ENCODE measurements around the gene ROCK1. TPM values are rescaled to one million over a fixed set of nuclear protein-coding genes. Genes with fewer than 3 reads are reported as not detected.
A peak's percentile ranks its signal among the peaks of the same experiment; 100 is the strongest.

ROCK1 gene
- total and polyA plus RNA-seq, 5 donors = 13.3 to 41.6 (median 36.0) TPM

GRCh38 chr18:21129566-21130216, 18.1 kb upstream of the ROCK1 start:
- Histone ChIP-seq H3K4me1 (ENCODE audit: control insufficient read depth, insufficient read depth, low read length) (no peaks in the 10 kb centered on the region), H3K27ac (ENCODE audit: low read length) (no peak overlapping the region), H3K27me3 (ENCODE audit: control insufficient read depth, insufficient read depth) (no peaks in the 10 kb centered on the region), H3K4me3 (ENCODE audit: low read length) (no peak overlapping the region), H3K9me3 (ENCODE audit: control insufficient read depth, low read length) (no peaks in the 10 kb centered on the region)
- no peak for DNase-seq
- ATAC-seq = no peak
- WGBS = 46% methylated on average over 4 of the region's 4 CpGs
- intact Hi-C loops (cut with DNase I) = no loop called here

DNA sequence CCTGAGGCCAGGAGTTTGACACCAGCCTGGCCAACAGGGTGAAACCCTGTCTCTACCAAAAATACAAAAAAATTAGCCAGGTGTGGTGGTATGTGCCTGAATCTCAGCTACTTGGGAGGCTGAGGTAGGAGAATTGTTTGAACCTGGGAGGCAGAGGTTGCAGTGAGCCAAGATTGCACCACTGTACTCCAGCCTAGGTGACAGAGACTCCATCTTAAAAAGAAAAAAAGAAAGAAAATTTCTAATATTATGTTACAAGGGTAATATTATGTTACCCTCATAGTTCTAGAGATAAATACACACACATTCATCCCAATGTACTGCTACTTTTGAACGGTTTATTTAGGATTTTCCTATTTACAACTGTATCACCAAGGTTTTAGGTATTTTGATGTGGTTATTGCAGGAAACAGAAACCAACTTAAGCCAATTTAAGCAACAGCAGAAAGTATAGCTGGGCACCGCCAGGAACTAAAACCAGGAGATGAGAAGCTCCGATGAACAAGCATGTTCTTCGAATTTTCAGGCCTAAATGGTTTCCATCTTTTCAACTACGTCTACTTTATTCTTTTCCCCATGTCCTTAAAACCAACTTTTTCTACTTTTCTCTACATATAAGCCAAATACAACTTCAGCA, 11.8 kb upstream of the ROCK1 start:
- no peaks in the 10 kb centered on the region for H3K27me3 ChIP-seq (ENCODE audit: control insufficient read depth, insufficient read depth)
- H3K4me1 ChIP-seq (ENCODE audit: control insufficient read depth, insufficient read depth, low read length) = no peaks in the 10 kb centered on the region
- H3K9me3 ChIP-seq (ENCODE audit: control insufficient read depth, low read length) = no peaks in the 10 kb centered on the region
- intact Hi-C loops (cut with DNase I) = no loop called here
- no peak overlapping the region for H3K4me3 ChIP-seq (ENCODE audit: low read length)
- 83% methylated on average over 5 of the region's 5 CpGs for WGBS
- ATAC-seq = no peak
- DNase-seq = no peak
- H3K27ac ChIP-seq (ENCODE audit: low read length) = no peak overlapping the region

DNA sequence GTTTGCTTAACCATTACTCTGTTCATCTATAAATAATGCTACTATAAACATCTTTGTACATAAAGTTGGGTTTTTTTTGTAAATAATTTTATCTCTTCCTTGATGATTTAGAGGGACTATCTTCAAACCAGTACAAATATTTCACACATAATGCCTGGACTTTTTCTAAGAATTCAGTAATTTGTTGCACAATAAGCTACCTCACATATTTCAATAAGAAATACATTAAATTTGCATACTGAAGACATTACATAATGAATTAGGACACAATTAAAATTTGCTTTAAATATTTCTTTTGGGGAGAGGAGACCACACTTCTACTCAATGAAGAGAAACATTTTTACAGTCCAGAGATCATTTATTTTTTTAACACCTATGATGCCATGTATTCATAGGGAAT, 7.2 kb upstream of the ROCK1 start:
- Histone ChIP-seq H3K4me1 (ENCODE audit: control insufficient read depth, insufficient read depth, low read length) (no peaks in the 10 kb centered on the region), H3K4me3 (ENCODE audit: low read length) (no peak overlapping the region), H3K27ac (ENCODE audit: low read length) (no peak overlapping the region), H3K27me3 (ENCODE audit: control insufficient read depth, insufficient read depth) (no peaks in the 10 kb centered on the region), H3K9me3 (ENCODE audit: control insufficient read depth, low read length) (no peaks in the 10 kb centered on the region)
- intact Hi-C loops (cut with DNase I) = loop anchor here in 1 of 4 donors (10.0 kb wide), 1 partner anchor 114 kb away; no protein-coding TSS in a partner anchor
- DNase-seq (no peak), ATAC-seq (no peak)

DNA sequence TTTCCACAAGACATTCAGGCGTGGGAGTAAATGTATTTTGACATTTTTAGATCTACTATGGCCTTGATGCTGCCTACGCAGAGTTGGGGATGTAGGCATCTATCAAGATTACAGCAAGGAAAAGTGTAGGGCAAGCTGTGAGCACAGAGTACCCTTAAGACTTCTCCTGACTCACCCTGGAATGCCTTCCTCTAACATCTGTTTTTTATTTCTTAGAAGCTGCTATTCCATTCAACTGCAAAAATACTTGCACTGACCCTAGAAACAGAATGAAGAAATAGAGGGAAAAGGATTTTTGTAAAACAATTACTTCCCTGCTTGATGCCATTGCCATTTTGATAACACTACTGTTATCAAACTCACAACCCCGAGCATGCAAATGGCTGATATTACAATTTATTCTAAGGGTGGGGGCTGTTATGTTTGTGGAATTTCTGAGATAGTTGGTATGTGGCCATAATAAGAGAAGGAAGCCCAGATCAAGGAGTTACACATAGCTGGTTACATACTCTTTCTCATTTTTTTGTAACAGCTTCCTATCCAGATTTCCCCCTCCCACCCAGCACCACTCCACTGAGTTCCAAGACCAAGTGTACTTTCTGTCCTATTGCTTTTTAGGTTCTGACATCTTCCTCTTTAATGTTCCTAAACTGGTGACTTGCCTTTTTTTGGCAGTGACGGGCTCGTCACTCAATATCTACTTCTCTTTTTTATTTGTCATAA, 6.0 kb upstream of the ROCK1 start:
- no peak for DNase-seq
- intact Hi-C loops (cut with DNase I) = loop anchor here in 1 of 4 donors (10.0 kb wide), 1 partner anchor 113 kb away; no protein-coding TSS in a partner anchor
- no peaks in the 10 kb centered on the region for H3K4me1 ChIP-seq (ENCODE audit: control insufficient read depth, insufficient read depth, low read length)
- no peak overlapping the region for H3K27ac ChIP-seq (ENCODE audit: low read length)
- 37% methylated on average over 5 of the region's 5 CpGs for WGBS
- no peaks in the 10 kb centered on the region for H3K27me3 ChIP-seq (ENCODE audit: control insufficient read depth, insufficient read depth)
- H3K9me3 ChIP-seq (ENCODE audit: control insufficient read depth, low read length) = no peaks in the 10 kb centered on the region
- no peak overlapping the region for H3K4me3 ChIP-seq (ENCODE audit: low read length)
- ATAC-seq = peak; percentile 70 to 86

- intact Hi-C loops (cut with DNase I) = loop anchor here in 1 of 4 donors (10.0 kb wide), 1 partner anchor 111 kb away; no protein-coding TSS in a partner anchor
- WGBS = 80% methylated on average over 7 of the region's 7 CpGs
- H3K27me3 ChIP-seq (ENCODE audit: control insufficient read depth, insufficient read depth) = no peaks in the 10 kb centered on the region
- no peaks in the 10 kb centered on the region for H3K9me3 ChIP-seq (ENCODE audit: control insufficient read depth, low read length)
- no peak overlapping the region for H3K27ac ChIP-seq (ENCODE audit: low read length)
- ATAC-seq (no peak), DNase-seq (no peak)
- no peak overlapping the region for H3K4me3 ChIP-seq (ENCODE audit: low read length)
- H3K4me1 ChIP-seq (ENCODE audit: control insufficient read depth, insufficient read depth, low read length) = no peaks in the 10 kb centered on the region
Measured at GRCh38 chr18:21115519-21116411, 4.2 kb upstream of the ROCK1 start.

- DNase-seq (no peak), ATAC-seq (no peak)
- 20% methylated on average over 9 of the region's 9 CpGs for whole genome bisulfite sequencing
- intact Hi-C loops (cut with DNase I) = loop anchor here in 1 of 4 donors (10.0 kb wide), 1 partner anchor 108 kb away; no protein-coding TSS in a partner anchor
- Histone ChIP-seq H3K9me3 (ENCODE audit: control insufficient read depth, low read length) (no peaks in the 10 kb centered on the region), H3K27ac (ENCODE audit: low read length) (no peak overlapping the region), H3K27me3 (ENCODE audit: control insufficient read depth, insufficient read depth) (no peaks in the 10 kb centered on the region), H3K4me1 (ENCODE audit: control insufficient read depth, insufficient read depth, low read length) (no peaks in the 10 kb centered on the region), H3K4me3 (ENCODE audit: low read length) (peak overlapping the region; percentile 53)
Measured at GRCh38 chr18:21112543-21113105, 1.0 kb upstream of the ROCK1 start.

DNA sequence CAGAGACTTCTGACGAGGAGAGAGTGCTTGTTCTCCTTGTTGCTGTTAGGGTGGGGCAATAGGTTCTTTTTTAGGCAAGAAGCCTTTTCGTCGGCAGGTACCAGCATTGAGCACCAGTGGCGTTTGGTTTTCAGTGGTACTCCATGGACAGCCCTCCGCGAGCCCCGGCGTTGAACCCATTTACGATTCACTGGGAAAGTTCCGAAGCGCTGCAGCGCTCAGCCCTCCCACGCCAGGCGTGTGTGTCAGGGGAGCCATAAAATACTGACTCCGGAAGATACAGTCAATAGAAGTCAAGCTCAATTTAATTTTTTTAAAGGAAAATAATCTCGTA, 494 bp upstream of the ROCK1 start:
- peak overlapping the region; percentile 86 for H3K27ac ChIP-seq (ENCODE audit: low read length)
- H3K27me3 ChIP-seq (ENCODE audit: control insufficient read depth, insufficient read depth) = no peaks in the 10 kb centered on the region
- under 1% methylated on average over 16 of the region's 16 CpGs for WGBS
- peak; percentile 69 to 70 for ATAC-seq
- intact Hi-C loops (cut with DNase I) = loop anchor here in 1 of 4 donors (10.0 kb wide), 1 partner anchor 107 kb away; no protein-coding TSS in a partner anchor
- peak in 1 of 3 donors; percentile 72 for DNase-seq
- peak overlapping the region; percentile 53 for H3K4me3 ChIP-seq (ENCODE audit: low read length)
- no peaks in the 10 kb centered on the region for H3K4me1 ChIP-seq (ENCODE audit: control insufficient read depth, insufficient read depth, low read length)
- no peaks in the 10 kb centered on the region for H3K9me3 ChIP-seq (ENCODE audit: control insufficient read depth, low read length)

DNA sequence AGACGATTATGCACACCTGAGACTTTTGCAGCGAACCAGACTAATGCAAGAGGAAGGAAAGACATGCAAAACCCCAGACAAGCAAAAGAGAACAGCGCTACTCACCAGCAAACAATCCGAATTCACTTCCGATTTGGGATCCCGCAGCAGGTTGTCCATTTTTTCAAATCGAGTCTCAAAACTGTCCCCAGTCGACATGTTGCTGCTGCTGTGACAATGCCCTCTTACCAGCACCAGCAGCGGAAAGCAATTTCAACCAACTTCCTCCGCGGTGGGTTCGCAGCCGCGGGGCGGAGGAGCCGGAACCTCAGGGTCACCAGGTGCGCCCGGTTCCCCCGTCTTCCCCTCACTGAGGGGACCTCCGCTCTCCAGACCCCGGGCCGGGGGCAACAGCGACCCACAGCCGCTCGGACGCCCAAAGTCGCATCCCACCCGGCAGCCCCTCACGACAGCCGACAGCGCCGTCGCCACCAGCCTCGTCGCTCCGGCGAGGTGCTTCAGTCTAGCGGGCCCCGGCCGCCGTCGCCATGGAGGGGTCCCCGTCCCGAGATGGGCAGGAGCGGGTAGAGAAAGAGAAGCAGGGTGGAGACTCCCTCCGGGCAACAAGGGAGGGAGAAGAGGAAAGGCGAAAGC, 784 bp downstream of the ROCK1 start:
- Histone ChIP-seq H3K27me3 (ENCODE audit: control insufficient read depth, insufficient read depth) (no peaks in the 10 kb centered on the region), H3K4me1 (ENCODE audit: control insufficient read depth, insufficient read depth, low read length) (no peaks in the 10 kb centered on the region), H3K9me3 (ENCODE audit: control insufficient read depth, low read length) (no peaks in the 10 kb centered on the region), H3K4me3 (ENCODE audit: low read length) (peak overlapping the region; percentile 92), H3K27ac (ENCODE audit: low read length) (peak overlapping the region; percentile 91)
- WGBS = under 1% methylated on average over 47 of the region's 47 CpGs
- intact Hi-C loops (cut with DNase I) = loop anchor here in 1 of 4 donors (10.0 kb wide), 1 partner anchor 106 kb away; no protein-coding TSS in a partner anchor
- peak; percentile 1 to 15 for ATAC-seq
- peak; percentile 43 to 78 (median 69) for DNase-seq

GRCh38 chr18:21109936-21110712, 1.5 kb downstream of the ROCK1 start:
- H3K4me1 ChIP-seq (ENCODE audit: control insufficient read depth, insufficient read depth, low read length) = no peaks in the 10 kb centered on the region
- intact Hi-C loops (cut with DNase I) = loop anchor here in 2 of 4 donors (10.0 kb wide), 2 partner anchors 55 to 105 kb away; no protein-coding TSS in a partner anchor
- H3K27me3 ChIP-seq (ENCODE audit: control insufficient read depth, insufficient read depth) = no peaks in the 10 kb centered on the region
- no peaks in the 10 kb centered on the region for H3K9me3 ChIP-seq (ENCODE audit: control insufficient read depth, low read length)
- DNase-seq (no peak), ATAC-seq (no peak)
- H3K27ac ChIP-seq (ENCODE audit: low read length) = peak overlapping the region; percentile 91
- under 1% methylated on average over 8 of the region's 8 CpGs for WGBS
- peak overlapping the region; percentile 92 for H3K4me3 ChIP-seq (ENCODE audit: low read length)
